WTC11 (cell line): ENCODE results near the gene QPCTL. TPM values are rescaled to one million over a fixed set of nuclear protein-coding genes. Genes with fewer than 3 reads are reported as not detected.

Experiments used
- ATAC-seq: fragments of 200-7000 bp; cut with Tn5 transposase; 2 replicates; pipeline ENCODE4 v1.10.0; 2021; ENCODE audit warnings: mild to moderate bottlenecking, moderate library complexity
- CTCF ChIA-PET: fragments of 300-600 bp; sonication (Branson Sonifier 250); formaldehyde crosslinking; loops from one replicate; lab custom pipeline; 2021; ENCODE audit warnings: antibody characterized with exemption; lab: Charles Lee
- POLR2A ChIA-PET: fragments of 350-600 bp; sonication (Branson Sonifier 250); formaldehyde crosslinking; loops from one replicate; lab custom pipeline; 2021; ENCODE audit warnings: antibody characterized with exemption; lab: Charles Lee
- DNase-seq: peaks from one replicate; pipeline ENCODE4 v3.0.0; 2021; ENCODE audit warnings: low spot score
- H3K27ac Mint-ChIP-seq: 2 replicates; pipeline ENCODE4 v1.8.0; 2021; ENCODE audit warnings: mixed read lengths
- H3K27me3 Mint-ChIP-seq: 2 replicates; pipeline ENCODE4 v1.8.0; 2021; ENCODE audit warnings: low read depth, mild to moderate bottlenecking, moderate library complexity, mixed read lengths
- H3K36me3 Mint-ChIP-seq: 2 replicates; pipeline ENCODE4 v1.8.0; 2021; ENCODE audit warnings: mixed read lengths
- H3K4me1 Mint-ChIP-seq: 2 replicates; pipeline ENCODE4 v1.8.0; 2022; ENCODE audit warnings: mixed read lengths
- H3K4me3 Mint-ChIP-seq: 2 replicates; pipeline ENCODE4 v1.8.0; 2021; ENCODE audit warnings: mild to moderate bottlenecking, moderate library complexity, mixed read lengths
- H3K9me3 Mint-ChIP-seq: 2 replicates; pipeline ENCODE4 v1.8.0; 2021; ENCODE audit warnings: mixed read lengths
- ARID4B ChIP-seq: sonication (generic); formaldehyde crosslinking; IDR thresholded peaks from 2 replicates; pipeline ENCODE4 v1.8.0; 2023; ENCODE audit warnings: missing genetic modification reagents, mild to moderate bottlenecking, borderline replicate concordance
- ATF2 ChIP-seq: sonication (generic); formaldehyde crosslinking; IDR thresholded peaks from 2 replicates; pipeline ENCODE4 v1.8.1; 2022; ENCODE audit warnings: low read depth, missing genetic modification reagents, borderline replicate concordance
- ATF3 ChIP-seq: sonication (generic); formaldehyde crosslinking; conservative IDR thresholded peaks from 2 replicates; pipeline ENCODE4 v1.8.1; 2022; ENCODE audit warnings: mild to moderate bottlenecking, missing genetic modification reagents
- ETV6 ChIP-seq: sonication (generic); formaldehyde crosslinking; IDR thresholded peaks from 2 replicates; pipeline ENCODE4 v1.8.1; 2022; ENCODE audit warnings: mild to moderate bottlenecking, missing genetic modification reagents
- FOXP1 ChIP-seq: sonication (generic); formaldehyde crosslinking; IDR thresholded peaks from 2 replicates; pipeline ENCODE4 v1.8.0; 2022; ENCODE audit warnings: missing genetic modification reagents, mild to moderate bottlenecking, moderate library complexity, borderline replicate concordance
- GABPB1 ChIP-seq: sonication (generic); formaldehyde crosslinking; IDR thresholded peaks from 2 replicates; pipeline ENCODE4 v1.8.1; 2023; ENCODE audit warnings: mild to moderate bottlenecking, missing genetic modification reagents
- GTF2I ChIP-seq: fragments of 250-450 bp; sonication (Bioruptor Pico); conservative IDR thresholded peaks from 2 replicates; pipeline ENCODE4 v1.4.0; 2021; ENCODE audit warnings: mild to moderate bottlenecking
- HMGA2 ChIP-seq: fragments of 250-450 bp; sonication (Bioruptor Pico); IDR thresholded peaks from 2 replicates; pipeline ENCODE4 v1.4.0; 2021; ENCODE audit warnings: mild to moderate bottlenecking, moderate library complexity
- JAZF1 ChIP-seq: fragments of 250-450 bp; sonication (Bioruptor Pico); IDR thresholded peaks from 2 replicates; pipeline ENCODE4 v1.9.0; 2021; ENCODE audit warnings: moderate library complexity, mild to moderate bottlenecking, inconsistent platforms
- MAX ChIP-seq: sonication (generic); formaldehyde crosslinking; IDR thresholded peaks from 2 replicates; pipeline ENCODE4 v1.8.0; 2022; ENCODE audit warnings: mild to moderate bottlenecking, missing genetic modification reagents
- MLX ChIP-seq: sonication (generic); formaldehyde crosslinking; IDR thresholded peaks from 2 replicates; pipeline ENCODE4 v1.8.1; 2023; ENCODE audit warnings: mild to moderate bottlenecking, missing genetic modification reagents, moderate library complexity
- MYBL2 ChIP-seq: sonication (generic); formaldehyde crosslinking; IDR thresholded peaks from 2 replicates; pipeline ENCODE4 v1.8.1; 2023; ENCODE audit warnings: mild to moderate bottlenecking, moderate library complexity, missing genetic modification reagents
- PREB ChIP-seq: sonication (generic); formaldehyde crosslinking; IDR thresholded peaks from 2 replicates; pipeline ENCODE4 v1.8.1; 2022; ENCODE audit warnings: mild to moderate bottlenecking, missing genetic modification reagents, moderate library complexity, borderline replicate concordance
- SOX15 ChIP-seq: fragments of 250-450 bp; sonication (Bioruptor Pico); IDR thresholded peaks from 2 replicates; pipeline ENCODE4 v1.9.0; 2021; ENCODE audit warnings: mild to moderate bottlenecking
- SP1 ChIP-seq: sonication (generic); formaldehyde crosslinking; conservative IDR thresholded peaks from 2 replicates; pipeline ENCODE4 v1.8.1; 2022; ENCODE audit warnings: missing genetic modification reagents
- TP53 ChIP-seq: sonication (generic); formaldehyde crosslinking; IDR thresholded peaks from 2 replicates; pipeline ENCODE4 v1.8.1; 2023; ENCODE audit warnings: mild to moderate bottlenecking, missing genetic modification reagents
- ZNF263 ChIP-seq: sonication (generic); formaldehyde crosslinking; IDR thresholded peaks from 2 replicates; pipeline ENCODE4 v1.8.1; 2022; ENCODE audit warnings: low read depth, mild to moderate bottlenecking, moderate library complexity, missing genetic modification reagents
- ZNF281 ChIP-seq: sonication (generic); formaldehyde crosslinking; IDR thresholded peaks from 2 replicates; pipeline ENCODE4 v1.8.0; 2023; ENCODE audit warnings: mild to moderate bottlenecking, missing genetic modification reagents
- ZNF317 ChIP-seq: sonication (generic); formaldehyde crosslinking; IDR thresholded peaks from 2 replicates; pipeline ENCODE4 v1.8.1; 2023; ENCODE audit warnings: low read depth, mild to moderate bottlenecking, moderate library complexity, missing genetic modification reagents, borderline replicate concordance
- ZNF425 ChIP-seq: fragments of 250-450 bp; sonication (Bioruptor Pico); conservative IDR thresholded peaks from 2 replicates; pipeline ENCODE4 v1.9.0; 2021; ENCODE audit warnings: mild to moderate bottlenecking
- ZNF671 ChIP-seq: fragments of 250-450 bp; sonication (Bioruptor Pico); IDR thresholded peaks from 2 replicates; pipeline ENCODE4 v1.8.0; 2021; ENCODE audit warnings: mild to moderate bottlenecking
- total RNA-seq: library from RNA; stranded (reverse); gene quantifications from 3 replicates; pipeline ENCODE4 v1.2.3, GENCODE V29; 2021

QPCTL gene
- total RNA-seq, 1 experiment from 2014 or later: 33.3 TPM

- POLR2A ChIA-PET: interaction anchor here (0.5 to 2.3 kb wide), 6 partner anchors 10 to 172 kb away, joined by 4 to 12 read pairs (median 5); partner anchors contain the start of genes OPA3, QPCTL and SNRPD2
- H3K9me3 Mint-ChIP-seq: no peaks in the 10 kb centered on the region
- ATAC-seq (peak; percentile 90), DNase-seq (peak; percentile 98)
- CTCF ChIA-PET: interaction anchor here (0.5 to 4.8 kb wide), 27 partner anchors 8 to 871 kb away, joined by 3 to 68 read pairs (median 4); partner anchors contain the start of genes EML2, OPA3, QPCTL and SIX5
- H3K27me3 Mint-ChIP-seq: peaks cover 72% of the 10 kb centered on the region
- TF ChIP-seq GTF2I: no peak
- no peak for TF ChIP-seq TP53 (CRISPR knock-in tag)
- TF ChIP-seq ARID4B (CRISPR knock-in tag): no peak
- no peak for TF ChIP-seq JAZF1
- no peak for TF ChIP-seq ATF2
- TF ChIP-seq ZNF317: no peak
- no peak for TF ChIP-seq ZNF281
- TF ChIP-seq MYBL2: 0 out of 2 replicates have a peak, but pooled peaks have one; percentile 50
- no peak for TF ChIP-seq ZNF671
- 0 out of 2 replicates have a peak, but pooled peaks have one; percentile 15 for TF ChIP-seq FOXP1 (CRISPR knock-in tag)
- 0 out of 2 replicates have a peak, but pooled peaks have one; percentile 21 for TF ChIP-seq ETV6 (CRISPR knock-in tag)
- no peak for TF ChIP-seq ZNF425
- TF ChIP-seq SOX15 (CRISPR knock-in tag): no peak
- TF ChIP-seq HMGA2 (CRISPR knock-in tag): no peak
- no peak for TF ChIP-seq GABPB1 (CRISPR knock-in tag)
- no peak for TF ChIP-seq ATF3 (CRISPR knock-in tag)
- TF ChIP-seq PREB (CRISPR knock-in tag): no peak
- peak; percentile 86 for TF ChIP-seq SP1 (CRISPR knock-in tag)
- peak; percentile 28; the same call in 1 of the 2 replicates for TF ChIP-seq MAX (CRISPR knock-in tag)
- no peak for TF ChIP-seq ZNF263 (CRISPR knock-in tag)
- no peak for TF ChIP-seq MLX
- H3K4me1 Mint-ChIP-seq: peaks cover 27% of the 10 kb centered on the region
- H3K27ac Mint-ChIP-seq: no peak overlapping the region
- peak overlapping the region; percentile 73 for H3K4me3 Mint-ChIP-seq
- H3K36me3 Mint-ChIP-seq: no peaks in the 10 kb centered on the region
Observed at GRCh38 chr19:45670670-45671453, 21.6 kb upstream of the QPCTL start.
